HG02623 (cell line): ENCODE results near the gene CFAP52.
"Not testable (repeated sequence)": the region's sequence is repeated elsewhere in the genome, so short reads cannot be mapped to it uniquely, and the experiment has no call there.

Experiments
- ATAC-seq: cut with Tn5 transposase; IDR thresholded peaks from one replicate; pipeline ENCODE4 v1.9.1; 2021; ENCODE audit warnings: moderate library complexity; ENCODE audit not compliant: unreplicated experiment

CFAP52 gene, protein sequence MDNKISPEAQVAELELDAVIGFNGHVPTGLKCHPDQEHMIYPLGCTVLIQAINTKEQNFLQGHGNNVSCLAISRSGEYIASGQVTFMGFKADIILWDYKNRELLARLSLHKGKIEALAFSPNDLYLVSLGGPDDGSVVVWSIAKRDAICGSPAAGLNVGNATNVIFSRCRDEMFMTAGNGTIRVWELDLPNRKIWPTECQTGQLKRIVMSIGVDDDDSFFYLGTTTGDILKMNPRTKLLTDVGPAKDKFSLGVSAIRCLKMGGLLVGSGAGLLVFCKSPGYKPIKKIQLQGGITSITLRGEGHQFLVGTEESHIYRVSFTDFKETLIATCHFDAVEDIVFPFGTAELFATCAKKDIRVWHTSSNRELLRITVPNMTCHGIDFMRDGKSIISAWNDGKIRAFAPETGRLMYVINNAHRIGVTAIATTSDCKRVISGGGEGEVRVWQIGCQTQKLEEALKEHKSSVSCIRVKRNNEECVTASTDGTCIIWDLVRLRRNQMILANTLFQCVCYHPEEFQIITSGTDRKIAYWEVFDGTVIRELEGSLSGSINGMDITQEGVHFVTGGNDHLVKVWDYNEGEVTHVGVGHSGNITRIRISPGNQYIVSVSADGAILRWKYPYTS

DNA sequence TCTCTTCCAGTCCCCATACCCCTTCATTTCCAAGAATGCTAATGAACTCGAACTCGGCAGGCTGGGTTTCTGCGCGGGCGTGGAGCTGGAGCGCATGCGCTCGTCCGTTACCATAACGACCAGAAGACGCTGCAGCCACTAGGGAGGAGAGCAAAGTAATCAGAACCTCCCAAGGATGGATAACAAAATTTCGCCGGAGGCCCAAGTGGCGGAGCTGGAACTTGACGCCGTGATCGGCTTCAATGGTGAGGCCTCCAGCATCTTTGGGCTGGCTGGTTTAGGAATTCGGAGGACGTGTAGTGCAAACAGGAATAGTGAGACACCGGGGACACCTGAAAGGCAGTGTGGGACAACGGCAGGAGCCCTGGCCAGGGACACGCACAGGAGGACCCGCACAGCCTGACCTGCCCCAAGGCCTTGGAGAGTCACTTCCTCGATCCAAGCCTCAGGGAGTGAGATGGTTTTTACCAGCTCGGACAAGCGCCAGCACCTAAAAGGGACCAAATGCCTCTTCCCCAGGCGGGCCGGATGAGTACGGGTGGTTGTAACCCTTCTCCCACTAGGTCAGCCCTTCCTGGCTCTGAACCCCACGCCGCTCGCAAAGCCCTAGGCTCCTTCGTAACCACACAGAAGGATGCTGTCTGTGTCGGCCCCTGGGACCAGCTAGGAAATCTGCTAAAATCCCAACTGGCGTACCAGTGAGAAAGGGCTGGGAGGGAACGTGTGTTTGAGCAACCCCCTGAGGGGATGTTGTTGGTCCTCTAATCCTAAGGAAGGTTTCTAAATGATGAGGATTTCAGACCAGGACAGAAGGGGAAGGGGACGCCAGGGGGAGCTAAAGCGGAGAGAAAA, at the start of gene CFAP52:
CFAP52 (plus strand) TSS at position 122 of the 852 bp plus-strand sequence; CDS start at position 176, 54 bp downstream.
- ATAC-seq: no peak

DNA sequence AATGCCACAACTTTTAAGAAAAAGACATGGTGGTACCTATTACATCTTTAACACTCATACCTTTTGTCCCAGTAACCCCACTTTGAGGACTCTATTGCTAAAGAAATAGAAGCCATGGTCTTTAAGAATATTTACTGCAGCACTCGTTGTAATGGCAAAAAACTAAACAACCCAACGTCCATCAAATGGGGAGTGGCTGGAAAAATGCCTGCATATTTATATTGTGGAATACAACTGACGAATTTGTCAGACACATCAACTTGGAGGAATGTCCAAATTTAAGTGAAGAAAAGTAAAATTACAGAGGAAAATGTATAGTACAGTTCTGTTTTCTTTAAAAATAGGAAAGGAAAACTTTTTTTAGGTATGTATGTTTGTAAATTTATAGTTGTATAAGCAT, 48.7 kb upstream of the CFAP52 start:
- ATAC-seq: no peak

DNA sequence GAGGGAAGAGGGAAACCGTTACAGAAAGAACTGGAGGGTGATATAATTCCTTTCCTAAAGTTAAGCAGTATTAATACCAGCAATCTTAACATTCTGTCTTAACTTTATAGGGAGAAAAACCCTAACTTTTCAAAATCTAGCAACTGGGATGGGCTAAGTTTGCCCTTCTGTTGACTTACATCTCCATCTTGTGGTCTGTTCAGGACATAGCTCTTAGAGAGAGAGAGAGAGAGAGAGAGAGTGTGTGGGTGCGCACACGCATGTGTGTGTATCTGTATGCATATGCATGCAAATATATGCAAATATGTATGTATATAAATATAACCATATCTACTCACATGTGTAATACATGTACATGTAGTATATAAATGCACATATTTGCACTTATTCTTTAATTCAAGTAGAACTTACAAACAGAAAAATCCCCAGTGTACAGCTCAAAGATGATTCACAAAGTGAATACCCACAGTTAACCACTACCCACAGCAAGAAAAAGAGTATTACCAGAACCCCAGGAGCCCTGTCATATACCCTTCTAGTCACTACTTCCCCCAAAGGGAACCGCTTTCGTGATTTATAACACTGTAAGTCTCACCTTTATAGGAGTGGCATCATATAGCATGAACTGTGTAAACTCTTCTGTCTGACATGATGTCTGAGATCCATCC, 47.3 kb upstream of the CFAP52 start:
- no peak for ATAC-seq

DNA sequence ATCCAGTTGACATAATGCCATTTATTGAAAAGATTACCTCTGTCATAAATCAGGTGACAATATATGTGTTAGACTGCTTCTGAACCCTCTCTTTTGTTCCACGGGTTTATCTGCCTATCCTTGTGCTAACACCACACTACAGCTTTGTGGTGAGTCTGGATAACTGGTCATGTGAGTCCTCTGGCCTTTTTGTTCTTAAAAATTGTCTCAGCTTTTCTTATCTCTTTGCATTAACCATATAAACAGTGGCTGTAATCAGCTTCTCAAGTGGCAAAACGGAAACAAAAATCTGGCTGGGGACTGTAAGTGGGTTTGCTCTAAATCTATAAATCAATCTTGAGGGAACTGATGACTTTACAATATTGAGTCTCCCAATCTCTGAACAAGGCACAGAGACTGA, 45.4 kb upstream of the CFAP52 start:
- no peak for ATAC-seq

DNA sequence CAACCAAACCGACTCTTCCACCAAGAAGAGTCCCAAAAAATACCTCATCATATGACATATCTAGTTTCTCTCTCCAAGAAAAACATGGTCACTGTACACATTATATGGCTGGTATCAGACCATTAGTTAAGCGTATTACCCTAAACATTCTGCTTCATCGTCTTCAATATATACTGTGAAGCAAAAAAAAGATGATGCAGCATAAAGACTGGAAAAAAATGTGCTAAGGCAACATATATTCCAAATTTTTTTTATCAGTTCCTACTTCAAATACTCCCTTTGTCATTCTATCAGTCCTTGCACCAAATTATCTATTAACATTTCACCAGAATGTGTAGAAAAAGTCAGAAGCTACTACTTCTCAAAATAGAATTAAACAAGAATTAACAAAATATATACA, 43.7 kb upstream of the CFAP52 start:
- ATAC-seq: no peak

DNA sequence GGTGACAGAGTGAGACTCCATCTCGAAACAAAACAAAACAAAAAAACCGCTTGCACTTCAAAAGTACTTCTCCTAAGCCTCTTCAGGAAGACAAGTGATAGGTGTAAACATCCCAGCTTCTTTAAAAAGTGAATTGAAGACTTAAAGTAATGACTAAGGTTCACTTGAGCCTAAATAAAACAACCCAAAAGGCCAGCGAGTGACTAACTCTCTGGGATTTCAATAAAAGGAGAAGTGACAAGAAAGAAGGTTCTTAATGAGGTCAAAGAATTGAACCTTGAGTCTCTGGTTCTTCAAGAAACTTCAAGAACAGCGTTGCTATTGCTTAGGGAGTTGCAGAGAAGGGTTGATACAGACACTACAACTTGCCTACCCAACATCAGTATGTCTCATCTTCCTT, 43.0 kb upstream of the CFAP52 start:
- ATAC-seq: no peak

DNA sequence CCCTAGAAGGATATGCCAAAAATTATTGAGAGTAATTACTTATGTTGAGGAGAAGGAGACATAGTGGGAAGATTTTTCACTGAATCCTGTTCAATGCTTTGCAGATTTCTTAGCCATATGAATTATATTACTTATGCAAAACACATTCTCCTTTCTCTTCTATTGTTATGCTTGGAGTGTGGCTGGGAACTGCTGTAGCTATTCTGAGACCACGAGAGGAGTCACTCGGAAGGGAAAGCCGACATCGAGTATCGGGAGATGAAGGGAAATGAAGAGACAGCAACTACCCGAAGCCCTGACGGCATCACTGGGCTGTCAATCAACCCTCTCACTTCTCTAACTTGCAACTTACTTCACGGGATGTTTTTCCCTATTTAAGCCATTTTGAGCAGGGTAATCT, 40.4 kb upstream of the CFAP52 start:
- ATAC-seq: no peak

DNA sequence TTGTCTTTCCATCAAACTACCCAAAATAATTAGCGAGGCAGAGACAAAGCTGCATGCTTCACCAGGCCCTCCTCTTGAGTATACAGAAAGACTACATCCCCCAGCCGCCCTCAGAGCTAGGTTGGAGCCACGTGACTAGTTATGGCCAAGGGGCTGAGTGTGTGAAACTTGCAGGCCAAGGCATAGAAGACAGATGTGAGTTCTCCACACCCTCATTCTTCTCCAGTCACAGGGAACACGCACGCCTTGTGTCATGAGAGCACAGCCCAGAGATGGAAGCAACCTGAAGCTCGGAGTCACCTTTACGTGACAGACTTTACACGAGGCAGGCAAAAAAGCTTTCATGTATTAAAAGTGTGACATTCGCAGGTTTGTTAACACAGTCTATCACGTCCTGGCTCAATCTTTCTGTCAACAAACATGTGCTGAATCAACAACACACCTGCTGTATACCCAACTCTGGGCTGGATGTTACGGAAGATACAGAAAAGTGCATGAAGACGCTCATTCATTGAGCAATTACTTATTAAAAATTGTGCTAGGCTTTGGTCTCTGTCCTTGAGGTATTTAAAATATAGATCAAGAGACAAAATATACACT, 39.2 kb upstream of the CFAP52 start:
- ATAC-seq: no peak

DNA sequence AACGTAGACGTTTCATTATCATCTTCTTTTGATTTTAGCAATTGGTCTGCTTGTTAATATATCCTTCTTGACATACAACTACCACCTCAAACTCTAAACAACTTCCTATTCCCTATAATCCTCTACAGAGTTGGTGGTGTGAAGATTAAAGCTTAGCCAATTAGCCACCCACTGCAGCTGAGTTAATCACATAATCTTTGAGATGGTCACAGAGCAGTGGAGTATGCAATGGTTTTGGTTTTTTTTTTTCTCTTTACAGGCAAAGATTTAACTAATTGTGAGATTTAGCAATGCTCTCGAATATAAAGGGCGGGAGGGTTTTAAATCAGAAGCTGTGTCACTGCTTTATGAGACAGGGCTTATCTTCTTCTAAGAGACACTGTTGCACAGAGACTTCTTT, 37.8 kb upstream of the CFAP52 start:
- no peak for ATAC-seq

DNA sequence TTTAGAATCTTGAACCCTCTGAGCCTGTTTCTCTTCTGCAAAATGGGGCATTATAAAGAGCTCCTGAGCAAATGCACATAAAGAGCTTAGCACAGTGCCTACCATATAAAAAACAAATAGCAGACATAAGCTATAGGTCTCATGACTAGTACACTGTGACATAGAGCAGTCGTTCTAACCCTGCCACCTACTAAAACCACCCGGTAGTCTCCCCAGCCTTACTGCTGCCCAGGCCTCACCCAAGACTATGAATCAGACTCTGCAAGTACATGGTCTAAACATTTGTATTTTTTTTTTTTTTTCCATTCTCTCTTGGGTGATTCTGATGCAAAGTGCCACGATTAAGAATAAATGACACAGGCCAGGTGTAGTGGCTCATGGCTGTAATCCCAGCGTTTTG, 34.7 kb upstream of the CFAP52 start:
- no peak for ATAC-seq

DNA sequence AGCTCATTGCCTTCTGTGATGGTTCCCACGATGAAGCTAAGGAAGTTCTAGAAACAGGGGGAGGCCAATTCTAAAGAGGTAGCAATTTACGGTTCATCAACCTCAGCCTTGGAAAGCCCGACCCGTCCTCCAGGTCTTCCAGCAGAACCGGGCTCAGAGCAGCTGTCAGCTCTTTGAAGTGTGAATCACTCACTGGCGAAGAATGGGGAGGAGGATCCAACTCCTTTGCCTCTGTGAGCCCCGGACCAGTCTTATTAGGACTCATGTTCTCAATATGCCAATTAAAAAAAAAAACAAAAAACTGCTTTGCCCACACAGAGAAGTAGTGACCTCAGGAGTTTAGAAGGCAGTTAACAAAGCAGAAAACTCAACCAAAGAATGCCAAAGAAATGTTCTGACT, 32.2 kb upstream of the CFAP52 start:
- no peak for ATAC-seq

DNA sequence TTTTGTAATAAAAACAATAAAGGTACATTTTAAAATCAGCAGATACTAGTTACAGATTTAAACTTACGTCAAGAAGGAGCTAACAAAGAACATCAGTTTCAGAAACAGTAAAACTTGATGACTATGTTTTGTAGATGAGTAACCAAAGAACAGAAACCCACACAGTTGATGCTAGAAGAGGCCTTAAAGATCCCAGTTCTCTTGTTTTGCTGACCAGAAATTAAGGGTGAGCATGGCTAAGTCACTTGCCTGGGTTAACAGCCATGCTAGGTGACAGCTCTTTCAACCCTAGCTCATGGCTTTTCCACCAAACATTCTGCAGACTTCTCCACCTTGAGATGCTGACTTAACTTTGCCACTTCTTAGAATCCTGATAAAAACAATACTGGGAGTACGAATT, 27.2 kb upstream of the CFAP52 start:
- no peak for ATAC-seq

DNA sequence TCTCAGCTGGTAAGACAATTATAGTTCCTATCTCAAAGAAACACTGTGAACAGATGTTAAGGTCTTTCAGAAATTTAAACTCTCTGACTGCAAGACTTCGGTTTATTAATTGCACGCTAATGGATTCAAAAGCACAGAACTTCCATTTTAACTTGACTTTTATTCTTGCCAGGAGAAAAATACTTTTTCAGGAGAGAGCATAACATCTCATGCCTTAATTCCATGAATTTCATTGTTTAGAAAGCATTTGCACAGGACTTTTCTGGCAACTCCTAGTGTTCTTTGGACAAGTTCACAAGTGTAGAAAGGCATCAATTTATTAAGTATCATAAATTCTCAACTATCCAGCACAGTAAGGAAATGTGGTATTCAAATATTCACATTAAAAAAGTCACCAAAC, 23.3 kb upstream of the CFAP52 start:
- no peak for ATAC-seq

DNA sequence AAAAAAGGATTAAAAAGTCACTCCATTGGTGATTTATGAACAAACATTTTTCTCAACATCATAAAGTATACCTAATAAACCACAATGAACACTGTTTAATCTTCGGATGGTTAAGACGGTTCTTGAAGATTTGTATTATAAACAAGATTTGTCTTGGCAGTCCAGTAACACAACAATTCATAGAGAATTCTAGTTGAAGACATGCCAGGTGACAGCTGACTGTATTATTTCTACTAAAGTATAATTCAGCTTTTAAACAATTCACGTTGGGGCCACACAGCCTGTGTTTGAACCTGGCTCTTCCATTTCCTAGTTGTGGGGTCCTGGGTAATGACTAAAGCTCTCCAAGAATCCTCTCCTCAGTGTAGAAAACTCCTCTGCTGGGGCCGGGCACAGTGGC, 22.8 kb upstream of the CFAP52 start:
- ATAC-seq: no peak

DNA sequence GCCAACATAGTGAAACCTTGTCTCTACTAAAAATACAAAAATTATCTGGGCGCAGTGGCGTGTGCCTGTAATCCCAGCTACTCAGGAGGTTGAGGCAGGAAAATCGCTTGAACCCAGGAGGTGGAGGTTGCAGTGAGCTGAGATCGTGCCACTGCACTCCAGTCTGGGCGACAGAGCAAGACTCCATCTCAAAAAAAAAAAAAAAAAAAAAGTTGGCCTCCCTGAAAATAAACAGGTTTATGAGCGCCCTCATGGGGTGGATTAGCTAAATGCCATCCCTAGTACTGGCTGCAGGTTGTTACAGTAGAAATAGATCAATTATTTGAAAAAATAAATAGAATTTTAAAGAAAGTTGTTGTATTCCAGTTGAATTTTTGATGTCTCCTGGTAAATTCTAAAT, 21.7 kb upstream of the CFAP52 start:
- ATAC-seq: not testable (repeated sequence)

DNA sequence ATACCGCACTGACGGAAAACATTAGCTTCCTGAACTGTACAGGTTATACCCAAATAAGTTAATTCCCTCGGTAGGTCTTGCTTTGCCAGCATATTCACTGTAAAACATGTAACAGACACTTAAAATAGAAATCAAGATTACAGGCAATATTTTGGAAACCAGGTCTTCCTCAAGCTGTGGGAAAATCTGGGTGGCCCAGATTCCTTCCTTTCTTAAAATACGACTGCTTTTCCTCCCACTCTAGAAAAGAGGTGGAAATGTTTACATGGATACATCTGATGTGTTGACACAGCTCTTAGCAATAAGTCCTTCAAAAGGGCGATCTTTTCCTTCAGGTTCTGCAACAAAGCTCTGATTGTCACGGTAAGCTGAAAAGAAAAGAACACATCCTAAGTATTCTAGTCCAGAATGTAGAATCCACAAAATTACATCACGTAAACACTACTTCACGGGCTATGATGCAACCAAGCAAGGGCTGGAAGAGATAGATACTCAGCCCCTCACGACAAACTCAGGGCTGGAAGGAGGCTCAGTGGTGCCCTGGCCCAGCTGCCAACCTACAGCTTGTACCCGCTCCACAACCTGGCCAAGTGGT, 19.2 kb upstream of the CFAP52 start:
- no peak for ATAC-seq

DNA sequence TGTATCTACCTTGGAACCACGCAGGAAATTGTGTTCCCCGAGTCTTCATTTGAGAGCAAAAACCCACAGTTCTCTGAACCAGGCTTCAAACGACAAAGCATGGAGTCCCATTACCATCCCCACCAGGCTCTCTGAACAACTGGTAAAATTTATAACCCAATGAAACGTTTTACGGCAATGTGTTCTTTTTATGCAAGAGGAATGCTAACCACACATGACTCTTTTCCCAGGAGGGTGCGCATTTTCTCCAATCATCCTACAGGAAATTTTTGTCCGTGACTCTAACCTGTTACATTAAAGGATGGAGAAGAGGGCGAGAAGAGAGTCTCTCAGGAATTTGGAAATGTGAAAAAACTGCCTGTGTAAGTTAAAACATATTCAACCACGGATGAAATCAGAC, 18.6 kb upstream of the CFAP52 start:
- ATAC-seq: no peak

DNA sequence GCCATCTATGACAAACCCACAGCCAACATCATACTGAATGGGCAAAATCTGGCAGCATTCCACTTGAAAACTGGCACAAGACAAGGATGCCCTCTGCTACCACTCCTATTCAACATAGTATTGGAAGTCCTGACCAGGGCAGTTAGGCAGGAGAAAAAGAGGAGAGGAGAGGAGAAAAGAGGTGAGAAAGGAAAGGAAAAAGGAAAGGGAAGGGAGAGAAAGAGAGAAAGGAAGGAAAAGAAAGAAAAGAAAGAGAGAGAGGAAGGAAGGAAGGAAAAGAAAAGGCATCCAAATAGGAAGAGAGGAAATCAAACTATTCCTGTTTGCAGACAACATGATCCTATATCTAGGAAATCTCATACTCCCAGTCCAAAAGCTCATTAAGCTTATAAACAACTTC, 12.3 kb upstream of the CFAP52 start:
- ATAC-seq: no peak

DNA sequence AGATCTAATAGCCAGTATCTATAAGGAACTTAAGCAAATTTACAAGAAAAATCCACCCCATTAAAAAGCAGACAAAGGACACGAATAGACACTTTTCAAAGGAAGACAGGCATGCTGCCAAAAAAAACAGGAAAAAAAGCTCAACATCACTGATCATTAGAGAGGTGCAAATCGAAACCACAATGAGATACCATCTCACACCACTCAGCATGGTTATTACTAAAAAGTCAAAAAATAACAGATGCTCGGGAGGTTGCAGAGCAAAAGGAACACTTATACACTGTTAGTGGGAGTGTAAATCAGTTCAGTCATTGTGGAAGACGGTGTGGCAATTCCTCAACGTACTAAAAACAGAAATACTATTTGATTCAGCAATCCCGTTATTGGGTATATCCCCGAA, 10.4 kb upstream of the CFAP52 start:
- no peak for ATAC-seq

DNA sequence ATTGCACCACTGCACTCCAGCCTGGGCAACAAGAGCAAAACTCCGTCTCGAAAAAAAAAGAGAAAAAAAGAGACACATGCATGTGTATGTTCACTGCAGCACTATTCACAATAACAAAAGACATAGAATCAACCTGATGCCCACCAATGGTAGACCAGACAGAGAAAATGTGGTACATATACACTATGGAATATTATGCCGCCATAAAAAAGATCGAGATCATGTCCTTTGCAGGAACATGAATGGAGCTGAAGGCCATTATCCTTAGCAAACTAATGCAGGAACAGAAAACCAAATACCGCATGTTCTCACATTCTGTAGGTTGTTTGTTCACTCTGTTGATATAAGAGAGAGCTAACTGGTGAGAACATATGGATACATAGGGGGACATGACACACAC, 9.7 kb upstream of the CFAP52 start:
- not testable (repeated sequence) for ATAC-seq
